ENCODE results near the gene ITGA5. TPM values are rescaled to one million over a fixed set of nuclear protein-coding genes. Genes with fewer than 3 reads are reported as not detected.

Gene ITGA5
- total RNA-seq (100 to 1,000 TPM in 3 of 9 donors, 10 to 100 TPM in 6; 15.7 to 141 (median 75.4) TPM), polyA plus RNA-seq (100 to 1,000 TPM in 1 of 3 donors, 10 to 100 TPM in 2; 52.2 to 118 (median 56.7) TPM)
- long read RNA-seq, donor 1 = 0 reads
- long read RNA-seq, donor 2, full-length matches to known transcripts = 2 of 2 reads
- long read RNA-seq, donor 2, partial matches to known transcripts = 0 of 2 reads
- long read RNA-seq, donor 2, other reads (novel, unspliced or antisense) = 0 of 2 reads
- long read RNA-seq, donor 3, full-length matches to known transcripts = 1 of 1 reads
- long read RNA-seq, donor 3, partial matches to known transcripts = 0 of 1 reads
- long read RNA-seq, donor 3, other reads (novel, unspliced or antisense) = 0 of 1 reads
- long read RNA-seq, donor 4, full-length matches to known transcripts = 1 of 7 reads
- long read RNA-seq, donor 4, partial matches to known transcripts = 1 of 7 reads
- long read RNA-seq, donor 4, other reads (novel, unspliced or antisense) = 5 of 7 reads
- long read RNA-seq, donor 5, full-length matches to known transcripts = 1 of 16 reads
- long read RNA-seq, donor 5, partial matches to known transcripts = 7 of 16 reads
- long read RNA-seq, donor 5, other reads (novel, unspliced or antisense) = 8 of 16 reads
- long read RNA-seq, donor 6, partial matches to known transcripts = 0 of 5 reads
- long read RNA-seq, donor 6, other reads (novel, unspliced or antisense) = 5 of 5 reads
- long read RNA-seq, donor 7, full-length matches to known transcripts = 1 of 1 reads
- long read RNA-seq, donor 7, partial matches to known transcripts = 0 of 1 reads
- long read RNA-seq, donor 7, other reads (novel, unspliced or antisense) = 0 of 1 reads
- long read RNA-seq, donor 8, full-length matches to known transcripts = 2 of 2 reads
- long read RNA-seq, donor 8, partial matches to known transcripts = 0 of 2 reads
- long read RNA-seq, donor 8, other reads (novel, unspliced or antisense) = 0 of 2 reads
- long read RNA-seq, donor 9 = 0 reads
- long read RNA-seq, donor 10 = 0 reads

DNA sequence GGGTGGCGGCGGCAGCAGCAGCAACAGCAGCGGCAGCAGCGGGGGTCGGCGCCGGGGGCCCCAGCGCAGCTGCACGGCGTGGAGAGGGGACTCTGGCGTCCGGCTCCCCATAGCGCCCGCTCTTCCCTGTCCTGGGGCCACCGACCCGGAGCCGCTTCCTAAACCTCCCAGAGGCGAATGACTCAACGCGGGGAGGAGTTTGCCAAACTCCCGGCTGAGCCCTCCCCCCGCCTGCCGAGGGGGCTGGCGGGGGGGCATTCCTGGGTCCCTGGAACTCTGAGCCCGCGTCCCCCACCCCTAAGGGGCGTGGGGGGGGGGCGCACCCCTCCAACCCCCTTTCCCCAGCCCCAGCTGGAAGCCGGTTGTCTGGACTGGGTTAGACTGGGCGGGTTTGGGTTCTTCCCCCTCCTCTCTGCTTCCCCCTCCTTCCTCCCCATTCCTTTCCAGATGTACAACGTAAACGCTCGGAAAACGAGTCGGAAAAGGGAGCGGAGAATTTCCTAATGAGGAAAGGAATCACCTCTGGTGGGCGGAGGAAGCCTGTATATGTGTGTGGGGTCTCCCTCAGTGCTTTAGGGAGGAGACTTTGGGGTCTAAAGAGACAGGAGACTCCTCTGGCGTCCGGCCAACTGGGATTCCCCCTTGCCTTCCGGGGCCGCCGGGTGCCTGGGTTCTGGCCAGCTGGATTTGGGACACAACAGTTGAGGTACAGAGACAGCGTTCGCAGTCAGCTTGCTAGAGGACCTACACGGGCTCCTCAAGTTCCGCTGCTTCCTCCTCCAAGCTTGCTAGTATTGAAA lies at the start of gene ITGA5:
TSS of gene ITGA5 (minus strand) at position 179 of the 800 bp plus-strand sequence. CDS start at position 111, 68 bp downstream.
- intact Hi-C loops (cut with DNase I) = no loop called here

DNA sequence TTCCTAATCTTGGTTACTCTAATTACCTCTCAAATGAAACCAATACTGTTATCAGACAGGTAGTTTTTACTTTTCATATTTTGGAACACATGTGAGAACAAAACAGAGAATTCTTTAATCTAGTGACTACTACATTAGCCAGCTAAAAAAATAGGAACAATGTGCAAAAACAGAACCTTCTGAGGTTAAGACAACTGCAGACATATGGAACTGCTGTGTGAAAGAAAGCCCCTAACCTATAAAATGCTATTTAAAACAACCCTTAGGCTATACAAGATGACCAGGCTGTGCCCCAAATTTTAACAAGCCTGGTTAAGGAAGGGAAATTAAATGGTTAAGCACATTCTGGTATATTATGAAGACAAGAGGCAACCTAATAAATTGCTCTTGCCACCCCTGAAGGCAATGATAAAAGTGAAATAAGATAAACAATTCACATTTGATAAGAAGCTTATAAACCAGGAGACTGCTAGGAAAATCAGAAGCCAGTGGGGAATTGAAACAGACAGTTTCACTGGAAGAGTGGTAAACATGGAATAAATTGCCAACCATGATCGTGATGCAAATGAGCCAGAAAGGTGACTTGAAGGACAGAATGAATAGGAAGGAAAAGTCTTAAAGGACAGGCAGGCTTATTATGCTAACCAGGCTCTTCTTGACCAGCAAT lies 46.9 kb upstream of the ITGA5 start:
- H3K27ac ChIP-seq = no peak overlapping the region
- no peaks in the 10 kb centered on the region for H3K9me3 ChIP-seq (replicated peaks in 1 of 3)
- 27 to 68% (median 50%) methylated on average over 1 of the region's 1 CpG for WGBS, 4 donors
- H3K4me3 ChIP-seq = no peak overlapping the region
- intact Hi-C loops (cut with DNase I) = no loop called here
- no peak for DNase-seq
- H3K27me3 ChIP-seq = peaks cover 17% of the 10 kb centered on the region
- no peaks in the 10 kb centered on the region for H3K4me1 ChIP-seq (replicated peaks in 1 of 2)
- TF ChIP-seq, protein P1, sequence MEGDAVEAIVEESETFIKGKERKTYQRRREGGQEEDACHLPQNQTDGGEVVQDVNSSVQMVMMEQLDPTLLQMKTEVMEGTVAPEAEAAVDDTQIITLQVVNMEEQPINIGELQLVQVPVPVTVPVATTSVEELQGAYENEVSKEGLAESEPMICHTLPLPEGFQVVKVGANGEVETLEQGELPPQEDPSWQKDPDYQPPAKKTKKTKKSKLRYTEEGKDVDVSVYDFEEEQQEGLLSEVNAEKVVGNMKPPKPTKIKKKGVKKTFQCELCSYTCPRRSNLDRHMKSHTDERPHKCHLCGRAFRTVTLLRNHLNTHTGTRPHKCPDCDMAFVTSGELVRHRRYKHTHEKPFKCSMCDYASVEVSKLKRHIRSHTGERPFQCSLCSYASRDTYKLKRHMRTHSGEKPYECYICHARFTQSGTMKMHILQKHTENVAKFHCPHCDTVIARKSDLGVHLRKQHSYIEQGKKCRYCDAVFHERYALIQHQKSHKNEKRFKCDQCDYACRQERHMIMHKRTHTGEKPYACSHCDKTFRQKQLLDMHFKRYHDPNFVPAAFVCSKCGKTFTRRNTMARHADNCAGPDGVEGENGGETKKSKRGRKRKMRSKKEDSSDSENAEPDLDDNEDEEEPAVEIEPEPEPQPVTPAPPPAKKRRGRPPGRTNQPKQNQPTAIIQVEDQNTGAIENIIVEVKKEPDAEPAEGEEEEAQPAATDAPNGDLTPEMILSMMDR (IDR thresholded peaks at IDR 0.05) = no peak
- no peak for TF ChIP-seq POLR2A (IDR thresholded peaks at IDR 0.05)
- no peaks in the 10 kb centered on the region for H3K36me3 ChIP-seq (replicated peaks in 1 of 2)

More for the DNA sequence above, at the start of gene ITGA5:
- DNase-seq = peak; percentile 78 to 92 (median 85)
- H3K27me3 ChIP-seq = no peaks in the 10 kb centered on the region
- no peaks in the 10 kb centered on the region for H3K9me3 ChIP-seq (replicated peaks in 1 of 3)
- 2 to 9% (median 2%) methylated on average over 14 to 46 of the region's 46 CpGs for WGBS, 4 donors
- peaks cover 56 to 62% of the 10 kb centered on the region in 2 donors for H3K4me1 ChIP-seq (replicated peaks in 1 of 2)
- H3K36me3 ChIP-seq (replicated peaks in 1 of 2) = no peaks in the 10 kb centered on the region
- TF ChIP-seq, protein P1 (IDR thresholded peaks at IDR 0.05) = no peak
- TF ChIP-seq POLR2A (IDR thresholded peaks at IDR 0.05) = peak; percentile 28 to 91
- H3K4me3 ChIP-seq = peak within 1 kb of the TSS; percentile 78 to 97 (median 88)
- peak within 1 kb of the TSS; percentile 75 to 88 (median 86) for H3K27ac ChIP-seq

DNA sequence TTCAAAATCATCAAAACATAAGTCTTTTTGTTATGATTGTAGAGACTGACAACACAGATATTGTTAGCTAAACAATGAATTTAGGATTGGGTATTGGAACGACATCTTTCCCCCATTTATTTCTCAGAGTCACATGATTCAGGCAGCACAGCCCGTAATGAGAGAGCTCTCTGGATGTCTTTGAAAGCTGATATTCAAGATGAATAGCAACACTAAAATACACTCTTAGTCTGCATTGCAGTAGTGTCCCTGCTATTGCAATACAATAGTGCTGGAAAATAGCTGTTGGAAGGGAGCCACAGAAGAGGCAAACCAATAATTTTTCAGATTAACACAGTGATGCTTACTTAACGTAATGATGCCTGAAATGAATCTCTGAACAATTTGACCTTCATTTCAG lies 44.4 kb upstream of the ITGA5 start:
- Histone ChIP-seq H3K36me3 (replicated peaks in 1 of 2) (no peaks in the 10 kb centered on the region), H3K27me3 (peaks cover 14% of the 10 kb centered on the region), H3K4me3 (no peak overlapping the region), H3K9me3 (replicated peaks in 1 of 3) (no peaks in the 10 kb centered on the region), H3K4me1 (replicated peaks in 1 of 2) (no peaks in the 10 kb centered on the region), H3K27ac (no peak overlapping the region)
- 24 to 30% (median 29%) methylated on average over 3 of the region's 3 CpGs for WGBS, 4 donors
- TF ChIP-seq, protein P1 (IDR thresholded peaks at IDR 0.05) = no peak
- TF ChIP-seq POLR2A (IDR thresholded peaks at IDR 0.05) = no peak
- no peak for DNase-seq
- intact Hi-C loops (cut with DNase I) = no loop called here
